ENCODE measurements around the gene LZTR1. TPM values are rescaled to one million over a fixed set of nuclear protein-coding genes. Genes with fewer than 3 reads are reported as not detected.
"Not testable (repeated sequence)": the region's sequence is repeated elsewhere in the genome, so short reads cannot be mapped to it uniquely, and the experiment has no call there.

LZTR1 gene
- total RNA-seq, 4 donors from 2014 or later = 40.2 to 90.5 (median 59.3) TPM

- WGBS, 2 donors (ENCODE audit: low coverage in 1 of 2) = 60 to 89% methylated on average over 1 to 7 of the region's 7 CpGs
- H3K4me3 ChIP-seq = no peak overlapping the region
- intact Hi-C loops (cut with DNase I; ENCODE audit: low total_unique reads) (no loop called here), in situ Hi-C loops (cut with MboI; ENCODE audit: low pct_ligation_motif_present in 1 of 4, low pct_unique_long_range_greater_than_20kb in 1 of 4, low sequenced_read_pairs in 3 of 4) (loop anchor here in 1 of 4 donors (25.0 kb wide), 1 partner anchor 94 kb away; no protein-coding TSS in a partner anchor)
- peak overlapping the region in 2 of 4 donors; percentile 18 to 54 for H3K27ac ChIP-seq
- peaks cover 10 to 46% (median 43%) of the 10 kb centered on the region in 4 donors for H3K4me1 ChIP-seq
- DNase-seq = no peak
- H3K9me3 ChIP-seq = no peaks in the 10 kb centered on the region
- H3K36me3 ChIP-seq = no peaks in the 10 kb centered on the region
- TF ChIP-seq POLR2A (IDR thresholded peaks at IDR 0.05) (no peak), EP300 (IDR thresholded peaks at IDR 0.05; ENCODE audit: low read depth) (no peak), POLR2AphosphoS5 (IDR thresholded peaks at IDR 0.05) (no peak)
- TF ChIP-seq, protein P1, sequence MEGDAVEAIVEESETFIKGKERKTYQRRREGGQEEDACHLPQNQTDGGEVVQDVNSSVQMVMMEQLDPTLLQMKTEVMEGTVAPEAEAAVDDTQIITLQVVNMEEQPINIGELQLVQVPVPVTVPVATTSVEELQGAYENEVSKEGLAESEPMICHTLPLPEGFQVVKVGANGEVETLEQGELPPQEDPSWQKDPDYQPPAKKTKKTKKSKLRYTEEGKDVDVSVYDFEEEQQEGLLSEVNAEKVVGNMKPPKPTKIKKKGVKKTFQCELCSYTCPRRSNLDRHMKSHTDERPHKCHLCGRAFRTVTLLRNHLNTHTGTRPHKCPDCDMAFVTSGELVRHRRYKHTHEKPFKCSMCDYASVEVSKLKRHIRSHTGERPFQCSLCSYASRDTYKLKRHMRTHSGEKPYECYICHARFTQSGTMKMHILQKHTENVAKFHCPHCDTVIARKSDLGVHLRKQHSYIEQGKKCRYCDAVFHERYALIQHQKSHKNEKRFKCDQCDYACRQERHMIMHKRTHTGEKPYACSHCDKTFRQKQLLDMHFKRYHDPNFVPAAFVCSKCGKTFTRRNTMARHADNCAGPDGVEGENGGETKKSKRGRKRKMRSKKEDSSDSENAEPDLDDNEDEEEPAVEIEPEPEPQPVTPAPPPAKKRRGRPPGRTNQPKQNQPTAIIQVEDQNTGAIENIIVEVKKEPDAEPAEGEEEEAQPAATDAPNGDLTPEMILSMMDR (IDR thresholded peaks at IDR 0.05) = no peak
- H3K27me3 ChIP-seq = peaks cover 14% of the 10 kb centered on the region
Measured at GRCh38 chr22:20968281-20968977, 13.7 kb upstream of the LZTR1 start.

GRCh38 chr22:20970939-20971657, 11.0 kb upstream of the LZTR1 start:
- WGBS, 2 donors (ENCODE audit: low coverage in 1 of 2) = 67% methylated on average over 4 of the region's 4 CpGs; no CpG with 5 or more reads in 1 of the 2 donors
- TF ChIP-seq POLR2AphosphoS5 (IDR thresholded peaks at IDR 0.05) = no peak
- TF ChIP-seq, protein P1 (IDR thresholded peaks at IDR 0.05) = no peak
- TF ChIP-seq EP300 (IDR thresholded peaks at IDR 0.05; ENCODE audit: low read depth) = no peak
- no peak for TF ChIP-seq POLR2A (IDR thresholded peaks at IDR 0.05)
- no peaks in the 10 kb centered on the region for H3K36me3 ChIP-seq

GRCh38 chr22:20972014-20972694, 9.9 kb upstream of the LZTR1 start:
- in situ Hi-C loops (cut with MboI; ENCODE audit: low pct_ligation_motif_present in 1 of 4, low pct_unique_long_range_greater_than_20kb in 1 of 4, low sequenced_read_pairs in 3 of 4) = loop anchor here in 1 of 4 donors (25.0 kb wide), 1 partner anchor 90 kb away; no protein-coding TSS in a partner anchor
- H3K27me3 ChIP-seq; H3K36me3 ChIP-seq; intact Hi-C loops (cut with DNase I; ENCODE audit: low total_unique reads); H3K4me3 ChIP-seq; H3K27ac ChIP-seq; H3K9me3 ChIP-seq; DNase-seq: not testable (repeated sequence)
- peaks cover 0 to 14% (median 10%) of the 10 kb centered on the region in 4 donors for H3K4me1 ChIP-seq
- WGBS, 2 donors (ENCODE audit: low coverage in 1 of 2) = 76 to 89% methylated on average over 3 to 11 of the region's 11 CpGs

More at GRCh38 chr22:20970939-20971657, 11.0 kb upstream of the LZTR1 start:
- Histone ChIP-seq H3K4me1 (peaks cover 6 to 24% (median 20%) of the 10 kb centered on the region in 4 donors), H3K27me3 (no peaks in the 10 kb centered on the region), H3K4me3 (no peak overlapping the region), H3K9me3 (no peaks in the 10 kb centered on the region), H3K27ac (no peak overlapping the region)
- in situ Hi-C loops (cut with MboI; ENCODE audit: low pct_ligation_motif_present in 1 of 4, low pct_unique_long_range_greater_than_20kb in 1 of 4, low sequenced_read_pairs in 3 of 4) (loop anchor here in 1 of 4 donors (25.0 kb wide), 1 partner anchor 91 kb away; no protein-coding TSS in a partner anchor), intact Hi-C loops (cut with DNase I; ENCODE audit: low total_unique reads) (no loop called here)
- DNase-seq = no peak

GRCh38 chr22:20972933-20973577, 9.0 kb upstream of the LZTR1 start:
- Histone ChIP-seq H3K27me3 (no peaks in the 10 kb centered on the region), H3K9me3 (no peaks in the 10 kb centered on the region), H3K4me1 (peaks cover 0 to 7% (median 3%) of the 10 kb centered on the region in 4 donors), H3K4me3 (no peak overlapping the region), H3K27ac (no peak overlapping the region), H3K36me3 (no peaks in the 10 kb centered on the region)
- 75 to 83% methylated on average over 7 to 20 of the region's 21 CpGs for WGBS, 2 donors (ENCODE audit: low coverage in 1 of 2)
- DNase-seq = no peak
- TF ChIP-seq POLR2AphosphoS5 (IDR thresholded peaks at IDR 0.05) = no peak
- no peak for TF ChIP-seq POLR2A (IDR thresholded peaks at IDR 0.05)
- TF ChIP-seq EP300 (IDR thresholded peaks at IDR 0.05; ENCODE audit: low read depth) = no peak
- TF ChIP-seq, protein P1 (IDR thresholded peaks at IDR 0.05) = no peak
- in situ Hi-C loops (cut with MboI; ENCODE audit: low pct_ligation_motif_present in 1 of 4, low pct_unique_long_range_greater_than_20kb in 1 of 4, low sequenced_read_pairs in 3 of 4) = loop anchor here in 1 of 4 donors (25.0 kb wide), 1 partner anchor 89 kb away; no protein-coding TSS in a partner anchor
- intact Hi-C loops (cut with DNase I; ENCODE audit: low total_unique reads) = no loop called here

All from transverse colon (tissue), 4 donors.